Kidney tubule cell (primary cell): ENCODE data around the gene TBC1D8.

Experiments used
- DNase-seq: peaks from one replicate; pipeline ENCODE4 v3.0.0-alpha.2; 2018; ENCODE audit warnings: low spot score

TBC1D8 gene

GRCh38 chr2:101162561-101163330, 11.6 kb upstream of the TBC1D8 start:
- DNase-seq: no peak

- no peak for DNase-seq
These were observed 10.5 kb upstream of the TBC1D8 start for GRCh38 chr2:101161658-101162057.

GRCh38 chr2:101160454-101160853, 9.3 kb upstream of the TBC1D8 start:
- peak; percentile 76 for DNase-seq

- no peak for DNase-seq
These were observed 8.3 kb upstream of the TBC1D8 start for GRCh38 chr2:101159526-101159925.

GRCh38 chr2:101157272-101157671, 6.1 kb upstream of the TBC1D8 start:
- DNase-seq: no peak

GRCh38 chr2:101153787-101154186, 2.6 kb upstream of the TBC1D8 start:
- DNase-seq: no peak

- no peak for DNase-seq
These were observed 2.0 kb upstream of the TBC1D8 start for GRCh38 chr2:101153077-101153707.

GRCh38 chr2:101152272-101153076, 1.3 kb upstream of the TBC1D8 start:
- DNase-seq: peak; percentile 75

GRCh38 chr2:101151859-101152271, 683 bp upstream of the TBC1D8 start:
- peak; percentile 17 for DNase-seq

- peak; percentile 44 for DNase-seq
These were observed 656 bp downstream of the TBC1D8 start for GRCh38 chr2:101150306-101151145.

- peak; percentile 46 for DNase-seq
These were observed 1.7 kb downstream of the TBC1D8 start for GRCh38 chr2:101149241-101150192.

- no peak for DNase-seq
These were observed 2.4 kb downstream of the TBC1D8 start for GRCh38 chr2:101148777-101149176.

GRCh38 chr2:101147971-101148370, 3.2 kb downstream of the TBC1D8 start:
- DNase-seq: no peak

GRCh38 chr2:101147062-101147461, 4.1 kb downstream of the TBC1D8 start:
- DNase-seq: no peak

- no peak for DNase-seq
These were observed 4.6 kb downstream of the TBC1D8 start for GRCh38 chr2:101146535-101146934.

GRCh38 chr2:101145406-101145805, 5.8 kb downstream of the TBC1D8 start:
- DNase-seq: peak; percentile 62

- DNase-seq: no peak
These were observed 9.0 kb downstream of the TBC1D8 start for GRCh38 chr2:101142163-101142562.

- DNase-seq: no peak
These were observed 10.1 kb downstream of the TBC1D8 start for GRCh38 chr2:101140978-101141655.

GRCh38 chr2:101140237-101140636, 10.9 kb downstream of the TBC1D8 start:
- no peak for DNase-seq

- no peak for DNase-seq
These were observed 11.7 kb downstream of the TBC1D8 start for GRCh38 chr2:101139495-101139894.
